ENCODE results near the gene NIT2. TPM values are rescaled to one million over a fixed set of nuclear protein-coding genes. Genes with fewer than 3 reads are reported as not detected.

The NIT2 gene
- total and polyA plus RNA-seq, 2 donors = 39.1 to 40.9 TPM

- H3K9me3 ChIP-seq (ENCODE audit: control insufficient read depth in 2 of 2, insufficient read depth in 1 of 2, low read length in 1 of 2) = peaks cover 0 to 6% of the 10 kb centered on the region in 2 donors
- peaks cover 8 to 12% of the 10 kb centered on the region in 2 donors for H3K4me1 ChIP-seq (ENCODE audit: control insufficient read depth in 2 of 2, insufficient read depth in 2 of 2, low read length in 2 of 2)
- H3K27ac ChIP-seq (ENCODE audit: low read depth in 1 of 2, low read length in 1 of 2) = no peak overlapping the region
- no peaks in the 10 kb centered on the region for H3K36me3 ChIP-seq (ENCODE audit: control insufficient read depth in 2 of 2, insufficient read depth in 2 of 2, low read length in 1 of 2)
- no peaks in the 10 kb centered on the region for H3K27me3 ChIP-seq (ENCODE audit: control insufficient read depth in 2 of 2, insufficient read depth in 1 of 2, low read length in 1 of 2)
- WGBS = 97% methylated on average over 1 of the region's 1 CpG
- H3K4me3 ChIP-seq (ENCODE audit: low read length in 2 of 2) = no peak overlapping the region
- no peak for DNase-seq (ENCODE audit: low read depth in 6 of 9, low spot score in 9 of 9)
These were observed 69.6 kb downstream of the NIT2 start for GRCh38 chr3:100404250-100404548.

- Histone ChIP-seq H3K27ac (ENCODE audit: low read depth in 1 of 2, low read length in 1 of 2) (no peak overlapping the region), H3K36me3 (ENCODE audit: control insufficient read depth in 2 of 2, insufficient read depth in 2 of 2, low read length in 1 of 2) (no peaks in the 10 kb centered on the region), H3K4me3 (ENCODE audit: low read length in 2 of 2) (no peak overlapping the region), H3K4me1 (ENCODE audit: control insufficient read depth in 2 of 2, insufficient read depth in 2 of 2, low read length in 2 of 2) (peaks cover 0 to 3% of the 10 kb centered on the region in 2 donors), H3K9me3 (ENCODE audit: control insufficient read depth in 2 of 2, insufficient read depth in 1 of 2, low read length in 1 of 2) (peaks cover 0 to 6% of the 10 kb centered on the region in 2 donors), H3K27me3 (ENCODE audit: control insufficient read depth in 2 of 2, insufficient read depth in 1 of 2, low read length in 1 of 2) (no peaks in the 10 kb centered on the region)
- 77% methylated on average over 2 of the region's 2 CpGs for WGBS
- no peak for DNase-seq (ENCODE audit: low read depth in 6 of 9, low spot score in 9 of 9)
These were observed 72.6 kb downstream of the NIT2 start for GRCh38 chr3:100407164-100407563.

GRCh38 chr3:100407977-100408532, 73.5 kb downstream of the NIT2 start:
- Histone ChIP-seq H3K36me3 (ENCODE audit: control insufficient read depth in 2 of 2, insufficient read depth in 2 of 2, low read length in 1 of 2) (no peaks in the 10 kb centered on the region), H3K27ac (ENCODE audit: low read depth in 1 of 2, low read length in 1 of 2) (no peak overlapping the region), H3K4me1 (ENCODE audit: control insufficient read depth in 2 of 2, insufficient read depth in 2 of 2, low read length in 2 of 2) (no peaks in the 10 kb centered on the region), H3K27me3 (ENCODE audit: control insufficient read depth in 2 of 2, insufficient read depth in 1 of 2, low read length in 1 of 2) (no peaks in the 10 kb centered on the region), H3K9me3 (ENCODE audit: control insufficient read depth in 2 of 2, insufficient read depth in 1 of 2, low read length in 1 of 2) (peaks cover 0 to 6% of the 10 kb centered on the region in 2 donors), H3K4me3 (ENCODE audit: low read length in 2 of 2) (no peak overlapping the region)
- 97% methylated on average over 4 of the region's 4 CpGs for WGBS
- DNase-seq (ENCODE audit: low read depth in 6 of 9, low spot score in 9 of 9) = no peak

Other genes with a start within 250 kb of the NIT2 start
- 6.6 TPM for gene FILIP1L, start 220.3 kb upstream of the NIT2 start, total RNA-seq
- gene FILIP1L, start 220.3 kb upstream of the NIT2 start, polyA plus RNA-seq = 15.5 TPM
- 26.0 TPM for gene TBC1D23, start 73.8 kb upstream of the NIT2 start, total RNA-seq
- gene TBC1D23, start 73.8 kb upstream of the NIT2 start, polyA plus RNA-seq = 39.6 TPM
- gene TOMM70, start 66.3 kb downstream of the NIT2 start, total RNA-seq = 37.2 TPM
- 24.0 TPM for gene TOMM70, start 66.3 kb downstream of the NIT2 start, polyA plus RNA-seq
- gene LNP1, start 66.8 kb downstream of the NIT2 start, total RNA-seq = 1.7 TPM
- gene LNP1, start 66.8 kb downstream of the NIT2 start, polyA plus RNA-seq = 1.6 TPM
- 2.6 TPM for gene TMEM45A, start 157.9 kb downstream of the NIT2 start, total RNA-seq
- gene TMEM45A, start 157.9 kb downstream of the NIT2 start, polyA plus RNA-seq = 22.1 TPM